ENCODE measurements around the gene ZNF330. TPM values are rescaled to one million over a fixed set of nuclear protein-coding genes. Genes with fewer than 3 reads are reported as not detected.

ZNF330 gene
- total RNA-seq, result 16.2 and 18.8 TPM in 2 replicates

DNA sequence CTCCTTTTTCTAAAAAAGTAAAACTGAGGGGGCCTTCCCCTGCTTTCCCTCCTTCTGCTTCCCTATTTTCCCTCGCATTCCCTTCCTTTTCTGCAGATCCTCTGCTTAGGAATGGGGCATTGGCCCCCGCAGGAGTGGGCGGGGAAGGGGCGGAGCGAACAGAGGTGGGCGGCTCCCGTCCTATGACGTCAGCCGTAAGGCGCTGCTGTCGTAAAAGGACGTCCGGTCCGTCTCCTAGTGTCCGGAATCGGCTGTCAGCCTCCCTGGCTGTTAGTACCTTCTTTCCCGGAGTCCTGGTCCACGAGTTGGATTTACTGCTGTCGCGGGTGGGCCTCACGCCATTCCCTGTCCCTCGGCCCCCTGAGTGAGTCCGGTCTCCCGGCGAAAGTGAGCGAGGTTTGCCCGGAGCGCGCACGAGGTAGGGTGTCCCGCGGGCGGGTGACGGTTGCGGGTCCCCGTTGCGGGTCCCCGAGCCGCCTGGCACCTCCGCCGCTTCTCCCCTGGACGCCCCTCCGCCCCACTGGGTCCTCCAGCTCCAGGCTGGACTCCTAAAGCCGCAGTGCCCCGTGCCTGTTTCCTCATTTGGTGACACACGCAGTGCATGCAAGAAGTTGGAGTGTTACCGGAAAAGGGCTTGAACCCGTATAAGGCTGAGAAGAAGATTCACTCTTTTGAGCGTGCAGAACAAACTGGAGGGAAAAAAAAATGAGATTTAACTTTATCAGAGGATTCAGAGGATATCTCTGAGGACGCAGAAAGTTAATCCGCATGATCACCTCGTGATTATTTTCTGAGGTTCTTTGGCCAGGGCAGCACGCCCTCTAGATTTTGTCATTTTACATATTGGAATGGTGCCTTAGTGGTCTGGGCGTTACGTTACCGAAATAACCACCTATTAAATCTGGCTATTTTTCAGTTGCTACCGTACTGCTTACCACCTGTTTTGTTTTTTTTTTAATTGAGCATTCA is at the start of gene ZNF330:
Gene ZNF330 (plus strand): TSS at position 205 of the 969 bp plus-strand sequence. CDS start 1,477 bp downstream, outside the sequence.

Other genes with a start within 250 kb of the ZNF330 start
- 19.1 and 20.8 TPM in 2 replicates for gene RNF150, start 87.4 kb upstream of the ZNF330 start, total RNA-seq

Data from hair follicle dermal papilla cell (primary cell).